OCI-LY3 (cell line): ENCODE measurements around the gene SHH.

Experiments used
- CTCF ChIP-seq: fragments of 200-600, 300-600 bp; sonication (generic); IDR thresholded peaks from 2 replicates; pipeline ENCODE4 v1.5.1; 2014; ENCODE audit warnings: antibody characterized with exemption, low read length, low read depth
- EZH2phosphoT487 ChIP-seq: fragments of 200-600 bp; shearing (Covaris generic); IDR thresholded peaks from 2 replicates; pipeline ENCODE4 v1.6.1; 2018; ENCODE audit warnings: antibody characterized with exemption, mixed run types, low read depth

GRCh38 chr7:155820246-155820645 is 8.0 kb upstream of the SHH start:
- TF ChIP-seq CTCF (no peak), EZH2phosphoT487 (no peak)
